K562 (cell line): Measurements from ENCODE around the gene ANO10. TPM values are rescaled to one million over a fixed set of nuclear protein-coding genes. Genes with fewer than 3 reads are reported as not detected.

ENCODE experiments used
- ATAC-seq: fragments of 200-7000 bp; cut with Tn5 transposase; 3 replicates; pipeline ENCODE4 v1.9.1; 2020; ENCODE audit warnings: moderate library complexity
- BruUV-seq: library from RNA; stranded (reverse); fragments of 400-500 nt; replicated peaks from 2 replicates; lab custom pipeline; 2021; lab: Mats Ljungman, UMichigan
- CTCF ChIA-PET: fragments of 300-600 bp; formaldehyde crosslinking; extraction: SDS; loops from one replicate; lab custom pipeline; 2021; ENCODE audit warnings: low intra/inter-chr PET ratio; lab: Yijun Ruan, JAX
- POLR2A ChIA-PET: fragments of 300-600, 350-650 bp; sonication (Branson Sonifier 250); formaldehyde crosslinking; extraction: SDS; loops from one replicate; lab custom pipeline; 2021; ENCODE audit warnings: antibody characterized with exemption, inconsistent platforms; lab: Yijun Ruan, JAX
- DNase-seq, 4 experiments: peaks; one replicate each; pipeline versions ENCODE4 v3.0.0 to v3.0.0-alpha.2; 2011 to 2018; ENCODE audit warnings: low spot score in 3 of 4, mixed read lengths in 3 of 4; ENCODE audit errors: extremely low read depth in 1 of 4
- FAIRE-seq: peaks from 2 replicates; lab custom pipeline; 2011; peaks lifted over from hg19 to GRCh38; lab: Jason Lieb, UNC
- H2AFZ ChIP-seq: 2 replicates; pipeline ENCODE4 v1.6.0; 2011; ENCODE audit warnings: low read depth, low read length, control low read depth, inconsistent platforms
- H3K27ac ChIP-seq: fragments of 200-600 bp; 3 replicates; pipeline ENCODE4 v1.8.0; 2011; ENCODE audit warnings: low read depth, mild to moderate bottlenecking, control low read depth, inconsistent platforms, low read length, moderate library complexity, mixed read lengths; ENCODE audit errors: extremely low read depth
- H3K27me3 ChIP-seq, 2 experiments: fragments of 300-600 bp in 1 of 2; 2 replicates in 1 of 2; 3 replicates in 1 of 2; pipeline versions ENCODE4 v1.6.0 to v1.8.0; 2011; ENCODE audit warnings: inconsistent platforms in 2 of 2, low read length in 2 of 2, mild to moderate bottlenecking in 1 of 2, mixed read lengths in 1 of 2, moderate library complexity in 1 of 2; ENCODE audit not compliant: control insufficient read depth in 2 of 2, insufficient read depth in 2 of 2
- H3K36me3 ChIP-seq: fragments of 300-600 bp; 3 replicates; pipeline ENCODE4 v1.8.0; 2011; ENCODE audit warnings: mild to moderate bottlenecking, low read length, inconsistent platforms; ENCODE audit not compliant: control insufficient read depth, insufficient read depth
- H3K4me1 ChIP-seq, 2 experiments: fragments of 200-600 bp in 1 of 2; replicated peaks in 1 of 2; 2 replicates in 1 of 2; 3 replicates in 1 of 2; pipeline versions ENCODE4 v1.5.1 to v1.8.0; 2011; ENCODE audit warnings: inconsistent platforms in 2 of 2, low read length in 2 of 2, mild to moderate bottlenecking in 1 of 2, mixed read lengths in 1 of 2, moderate library complexity in 1 of 2; ENCODE audit not compliant: control insufficient read depth in 2 of 2, insufficient read depth in 2 of 2
- H3K4me2 ChIP-seq: 2 replicates; pipeline ENCODE4 v1.6.1; 2011; ENCODE audit warnings: low read length, control low read depth, inconsistent platforms, mixed read lengths; ENCODE audit not compliant: insufficient read depth
- H3K4me3 ChIP-seq: fragments of 200-600 bp; sonication (generic), shearing (Covaris generic); 2 replicates; pipeline ENCODE4 v1.5.1; 2016; ENCODE audit warnings: control low read depth, inconsistent platforms
- H3K79me2 ChIP-seq: fragments of 200-600 bp; 3 replicates; pipeline ENCODE4 v1.8.0; 2011; ENCODE audit warnings: low read length, inconsistent platforms; ENCODE audit not compliant: control insufficient read depth, insufficient read depth
- H3K9ac ChIP-seq, 2 experiments: 2 replicates each; pipeline versions ENCODE4 v1.6.0 to v1.6.1; 2011; ENCODE audit warnings: low read depth in 2 of 2, low read length in 2 of 2, control low read depth in 1 of 2, inconsistent platforms in 1 of 2, mild to moderate bottlenecking in 1 of 2, mixed read lengths in 1 of 2; ENCODE audit not compliant: insufficient read depth in 1 of 2
- H3K9me1 ChIP-seq: one replicate; pipeline ENCODE4 v1.6.0; 2011; ENCODE audit warnings: inconsistent platforms, mild to moderate bottlenecking, low read length, moderate library complexity; ENCODE audit not compliant: control insufficient read depth, insufficient read depth
- H3K9me3 ChIP-seq: replicated peaks from 2 replicates; pipeline ENCODE4 v1.5.1; 2011; ENCODE audit warnings: low read depth, low read length, inconsistent platforms; ENCODE audit not compliant: control insufficient read depth, insufficient read depth
- H4K20me1 ChIP-seq: replicated peaks from 2 replicates; pipeline ENCODE4 v1.6.1; 2011; ENCODE audit warnings: low read length, inconsistent platforms, mixed read lengths; ENCODE audit not compliant: control insufficient read depth, insufficient read depth
- EP300 ChIP-seq: IDR thresholded peaks from 2 replicates; pipeline ENCODE4 v1.6.1; 2012; ENCODE audit warnings: low read length, improper control_type of control experiment
- HLTF ChIP-seq: fragments of 450-650 bp; IDR thresholded peaks from 2 replicates; pipeline ENCODE4 v1.6.1; 2016
- HNRNPK ChIP-seq: fragments of 200-400 bp; formaldehyde crosslinking; IDR thresholded peaks from one replicate; pipeline ENCODE4 v1.6.1; 2018; ENCODE audit warnings: mild to moderate bottlenecking, low read depth, low read length; ENCODE audit not compliant: poor library complexity, severe bottlenecking
- MIER1 ChIP-seq: fragments of 450-650 bp; IDR thresholded peaks from 2 replicates; pipeline ENCODE4 v1.6.1; 2016; ENCODE audit warnings: antibody characterized with exemption, mild to moderate bottlenecking, low read depth
- NCOA4 ChIP-seq: fragments of 450-650 bp; IDR thresholded peaks from 2 replicates; pipeline ENCODE4 v1.6.1; 2018; ENCODE audit warnings: mild to moderate bottlenecking; ENCODE audit not compliant: partially characterized antibody
- NFRKB ChIP-seq: fragments of 450-650 bp; IDR thresholded peaks from 2 replicates; pipeline ENCODE4 v1.6.1; 2016; ENCODE audit warnings: low read depth
- NR3C1 ChIP-seq: sonication (generic); formaldehyde crosslinking; IDR thresholded peaks from 2 replicates; pipeline ENCODE4 v1.8.1; 2022; ENCODE audit warnings: missing genetic modification reagents
- PHB ChIP-seq: fragments of 250-450 bp; sonication (Bioruptor Pico); IDR thresholded peaks from 2 replicates; pipeline ENCODE4 v1.5.0; 2021
- PHTF2 ChIP-seq: fragments of 250-450 bp; sonication (Bioruptor Pico); IDR thresholded peaks from 2 replicates; pipeline ENCODE4 v1.5.0; 2021; ENCODE audit warnings: mild to moderate bottlenecking
- SMARCE1 ChIP-seq: fragments of 450-650 bp; IDR thresholded peaks from 2 replicates; pipeline ENCODE4 v1.7.1; 2016; ENCODE audit warnings: mild to moderate bottlenecking
- ZBTB11 ChIP-seq, 3 experiments: fragments of 200-800 bp in 1 of 3; fragments of 250-450 bp in 1 of 3; fragments of 450-650 bp in 1 of 3; sonication (Bioruptor Pico) in 1 of 3; sonication (Bioruptor generic) in 1 of 3; formaldehyde crosslinking in 1 of 3; IDR thresholded peaks; 2 replicates each; pipeline versions ENCODE4 v1.6.1 to v1.8.0; 2016 to 2022; ENCODE audit warnings: mild to moderate bottlenecking in 2 of 3, missing genetic modification characterization in 2 of 3, missing compliant biosample characterization in 1 of 3, moderate library complexity in 1 of 3
- ZNF311 ChIP-seq: fragments of 250-450 bp; sonication (Bioruptor Pico); IDR thresholded peaks from 2 replicates; pipeline ENCODE4 v1.4.0; 2020; ENCODE audit warnings: mild to moderate bottlenecking, moderate library complexity
- ZNF696 ChIP-seq: fragments of 250-450 bp; sonication (Bioruptor Pico); conservative IDR thresholded peaks from 2 replicates; pipeline ENCODE4 v1.4.0; 2020; ENCODE audit warnings: mild to moderate bottlenecking, moderate library complexity
- WGBS: fragments of 100-300 bp; shearing (Covaris generic); methylation state at CpG from one replicate; pipeline ENCODE4 v1.1.6; 2016; ENCODE audit warnings: low coverage, mixed read lengths; ENCODE audit not compliant: insufficient coverage; ENCODE audit errors: missing lambda C conversion rate; 5-methylcytosine and 5-hydroxymethylcytosine counted together
- in situ Hi-C: fragments of 300-500 bp; cut with MboI; formaldehyde crosslinking; loops from 4 replicates; pipeline ENCODE4 v1.15.0; 2018; ENCODE audit warnings: inconsistent platforms, mixed read lengths
- intact Hi-C: fragments of 100-400 bp; cut with micrococcal nuclease; formaldehyde crosslinking; loops from 2 replicates; pipeline ENCODE4 v1.14.2; 2022
- polyA plus RNA-seq, 8 experiments: library from polyadenylated mRNA; depleted of rRNA in 4 of 8; stranded (reverse) in 5 of 8; unstranded in 3 of 8; fragments of >200 nt; fragmentation: Nextera tagmentation in 2 of 8; fragmentation: Illumina TruSeq in 1 of 8; extraction: Ambion mirVana in 2 of 8; extraction: Trizol in 1 of 8; gene quantifications; 2 replicates each; pipeline versions ENCODE4 v1.2.1 to v1.2.3, GENCODE V29; 2011 to 2014; ENCODE audit warnings: inconsistent platforms in 1 of 8, missing spikeins in 1 of 8
- total RNA-seq, 7 experiments: library from RNA; depleted of rRNA in 6 of 7; stranded (reverse); fragments of >200 nt in 6 of 7; fragmentation: Illumina TruSeq in 2 of 7; extraction: Trizol in 2 of 7; gene quantifications; 2 replicates each; pipeline versions ENCODE4 v1.2.1 to v1.2.3, GENCODE V29; 2011 to 2021; ENCODE audit warnings: low replicate concordance in 1 of 7

Gene ANO10
- total and polyA plus RNA-seq, 9 of the 15 experiments (the other 6 are each of a cell fraction or from before 2014, with no cell fraction given) = 6.4 to 46.0 (median 32.3) TPM

GRCh38 chr3:43477600-43477999, 144.2 kb downstream of the ANO10 start:
- H3K79me2 ChIP-seq = no peaks in the 10 kb centered on the region
- H4K20me1 ChIP-seq = no peaks in the 10 kb centered on the region
- no peak overlapping the region for H3K4me3 ChIP-seq
- H3K27ac ChIP-seq = no peak overlapping the region
- no peak overlapping the region for H2AFZ ChIP-seq
- no peak for TF ChIP-seq HLTF
- no peak for TF ChIP-seq NR3C1 (CRISPR knock-in tag)
- no peak for TF ChIP-seq HNRNPK
- TF ChIP-seq ZBTB11 (CRISPR knock-in tag; IDR thresholded peaks at IDR 0.05) = no peak
- TF ChIP-seq PHB (CRISPR knock-in tag) = no peak
- no peak for TF ChIP-seq ZNF696
- no peak for TF ChIP-seq NCOA4
- TF ChIP-seq EP300 = no peak
- TF ChIP-seq NFRKB = no peak
- no peak for TF ChIP-seq MIER1
- TF ChIP-seq ZNF311 (CRISPR knock-in tag) = no peak
- TF ChIP-seq PHTF2 = no peak
- no peak for TF ChIP-seq SMARCE1
- TF ChIP-seq, all 486 proteins: peak for 0
- Histone ChIP-seq H3K27me3 (no peaks in the 10 kb centered on the region), H3K9me3 (no peaks in the 10 kb centered on the region), H3K4me1 (no peaks in the 10 kb centered on the region), H3K9ac (no peak overlapping the region), H3K4me2 (no peak overlapping the region), H3K36me3 (no peaks in the 10 kb centered on the region), H3K9me1 (no peaks in the 10 kb centered on the region)
- no peak for DNase-seq
- POLR2A ChIA-PET = no interaction called here
- FAIRE-seq = no peak
- in situ Hi-C loops (no loop called here), intact Hi-C loops (no loop called here)
- WGBS = 67% methylated on average over 6 of the region's 6 CpGs
- no TSS peak for BruUV-seq
- CTCF ChIA-PET = no interaction called here
- ATAC-seq = no peak
